Measurements from ENCODE around the gene AK8.

AK8 gene

DNA sequence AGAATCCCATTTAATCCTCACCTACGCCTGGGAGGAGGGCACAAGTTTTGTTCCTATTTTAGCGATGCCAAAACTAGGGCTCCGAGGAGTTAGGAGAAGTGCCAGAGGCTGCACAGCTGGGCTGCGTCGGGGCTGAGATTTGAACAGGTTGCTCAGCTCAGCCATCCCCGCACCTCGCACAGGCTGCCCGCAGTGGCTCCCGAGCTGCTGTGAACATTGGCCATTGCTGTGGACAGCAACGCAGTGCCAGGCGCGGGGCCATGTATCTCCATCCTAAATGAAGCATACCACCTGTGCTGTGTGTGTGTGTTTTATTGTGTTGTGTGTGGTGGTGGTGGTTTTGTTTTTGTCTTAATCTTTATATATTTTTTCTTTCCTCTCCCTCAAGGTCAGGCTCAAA is 52.0 kb downstream of the AK8 start:
- TF ChIP-seq JUND (IDR thresholded peaks at IDR 0.05; ENCODE audit: low read depth) = no peak
- DNase-seq (ENCODE audit: low read depth in 1 of 2, low spot score in 1 of 2) = no peak
- in situ Hi-C loops (cut with HindIII; ENCODE audit: low pct_unique_long_range_greater_than_20kb, low sequenced_read_pairs) = no loop called here

DNA sequence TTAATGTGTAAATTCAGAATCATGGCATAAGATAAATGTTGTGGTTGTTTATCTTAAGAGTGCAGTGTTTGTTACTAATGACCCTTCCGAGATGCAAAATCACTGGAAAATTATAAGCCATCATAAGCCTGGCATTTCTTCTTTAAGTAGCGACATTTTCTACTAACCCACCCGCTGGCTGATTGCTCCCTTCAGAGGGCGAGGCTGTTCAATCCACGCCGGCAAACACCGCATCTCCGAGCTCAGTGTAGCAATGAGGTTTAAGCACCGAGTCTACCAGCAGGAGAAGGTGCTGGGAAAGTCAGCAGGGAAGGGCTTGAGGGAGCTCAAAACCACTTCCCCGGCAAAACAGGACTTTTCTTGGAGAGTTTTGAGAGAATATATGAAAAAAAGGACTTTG is 52.7 kb downstream of the AK8 start:
- TF ChIP-seq JUND (IDR thresholded peaks at IDR 0.05; ENCODE audit: low read depth) = no peak
- no peak for DNase-seq (ENCODE audit: low read depth in 1 of 2, low spot score in 1 of 2)
- in situ Hi-C loops (cut with HindIII; ENCODE audit: low pct_unique_long_range_greater_than_20kb, low sequenced_read_pairs) = no loop called here

DNA sequence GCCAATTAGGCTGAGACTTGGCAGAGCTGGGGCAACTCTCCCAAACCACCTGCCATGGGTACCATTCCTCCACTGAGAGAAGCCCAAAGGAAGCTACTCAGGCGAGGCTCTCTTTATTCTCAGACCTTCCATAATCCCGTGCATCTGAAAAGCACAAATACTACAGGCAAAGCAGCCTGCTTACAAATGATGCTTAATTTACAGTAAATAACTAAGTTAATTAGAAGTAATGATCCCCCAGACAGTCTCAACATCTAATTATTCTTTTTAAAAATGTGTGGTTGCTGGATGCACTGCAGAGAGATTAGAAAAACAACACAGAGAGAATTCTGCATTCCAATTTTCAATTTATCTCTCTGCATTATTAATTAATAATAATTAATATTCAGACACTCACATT is 53.1 kb downstream of the AK8 start:
- no peak for DNase-seq (ENCODE audit: low read depth in 1 of 2, low spot score in 1 of 2)
- TF ChIP-seq JUND (IDR thresholded peaks at IDR 0.05; ENCODE audit: low read depth) = no peak
- in situ Hi-C loops (cut with HindIII; ENCODE audit: low pct_unique_long_range_greater_than_20kb, low sequenced_read_pairs) = no loop called here

DNA sequence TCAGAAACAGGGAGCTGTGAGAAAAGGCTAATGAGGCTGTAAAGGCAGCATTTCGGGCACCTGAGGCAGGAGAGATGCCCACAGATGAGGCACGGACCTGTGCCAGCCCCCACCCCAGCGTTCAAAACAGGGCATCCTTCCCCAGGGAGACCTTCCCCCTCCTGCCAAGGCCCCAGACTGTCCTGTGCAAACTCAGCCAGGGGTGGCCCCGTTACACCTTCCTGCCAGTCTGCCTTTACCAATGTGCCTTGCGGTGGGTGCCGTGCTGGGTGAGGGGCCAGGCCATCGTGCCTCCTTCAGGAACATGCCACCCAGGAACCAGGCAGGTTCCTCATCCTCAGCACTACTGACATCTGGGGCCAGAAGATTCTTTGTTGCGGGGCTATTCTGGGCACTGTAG is 53.9 kb downstream of the AK8 start:
- in situ Hi-C loops (cut with HindIII; ENCODE audit: low pct_unique_long_range_greater_than_20kb, low sequenced_read_pairs) = no loop called here
- DNase-seq (ENCODE audit: low read depth in 1 of 2, low spot score in 1 of 2) = no peak
- TF ChIP-seq JUND (IDR thresholded peaks at IDR 0.05; ENCODE audit: low read depth) = no peak

GRCh38 chr9:132823370-132824145 is 54.5 kb downstream of the AK8 start:
- in situ Hi-C loops (cut with HindIII; ENCODE audit: low pct_unique_long_range_greater_than_20kb, low sequenced_read_pairs) = no loop called here
- peak in 1 of 2 experiments; percentile 26 for DNase-seq (ENCODE audit: low read depth in 1 of 2, low spot score in 1 of 2)
- no peak for TF ChIP-seq JUND (IDR thresholded peaks at IDR 0.05; ENCODE audit: low read depth)

- in situ Hi-C loops (cut with HindIII; ENCODE audit: low pct_unique_long_range_greater_than_20kb, low sequenced_read_pairs) = no loop called here
- no peak for TF ChIP-seq JUND (IDR thresholded peaks at IDR 0.05; ENCODE audit: low read depth)
- no peak for DNase-seq (ENCODE audit: low read depth in 1 of 2, low spot score in 1 of 2)
Observed at GRCh38 chr9:132820169-132820944, 57.7 kb downstream of the AK8 start.

- in situ Hi-C loops (cut with HindIII; ENCODE audit: low pct_unique_long_range_greater_than_20kb, low sequenced_read_pairs) = no loop called here
- TF ChIP-seq JUND (IDR thresholded peaks at IDR 0.05; ENCODE audit: low read depth) = no peak
Observed at GRCh38 chr9:132818588-132818987, 59.5 kb downstream of the AK8 start.

DNA sequence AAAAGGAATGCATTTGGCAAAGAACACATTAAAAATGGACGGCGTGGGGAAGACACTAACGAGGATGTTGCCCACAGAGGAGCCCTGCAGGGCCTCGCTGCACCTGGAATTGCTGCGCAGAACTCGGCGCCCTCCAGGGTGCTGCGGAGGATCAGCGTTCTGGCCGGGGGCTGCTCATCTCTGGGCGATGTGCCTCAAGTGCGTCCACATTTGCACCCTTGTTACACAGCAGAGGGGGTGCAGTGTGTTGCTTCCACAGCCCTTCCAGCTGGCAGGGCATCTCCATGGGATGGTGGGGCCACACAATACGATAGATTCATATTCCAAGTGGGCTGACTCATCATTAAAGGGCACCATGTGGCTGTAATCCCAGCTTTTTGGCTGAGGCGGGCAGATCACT is 63.1 kb downstream of the AK8 start:
- no peak for DNase-seq (ENCODE audit: low read depth in 1 of 2, low spot score in 1 of 2)
- in situ Hi-C loops (cut with HindIII; ENCODE audit: low pct_unique_long_range_greater_than_20kb, low sequenced_read_pairs) = no loop called here
- TF ChIP-seq JUND (IDR thresholded peaks at IDR 0.05; ENCODE audit: low read depth) = no peak

More at GRCh38 chr9:132818588-132818987, 59.5 kb downstream of the AK8 start:
- no peak for DNase-seq (ENCODE audit: low read depth in 1 of 2, low spot score in 1 of 2)

DNA sequence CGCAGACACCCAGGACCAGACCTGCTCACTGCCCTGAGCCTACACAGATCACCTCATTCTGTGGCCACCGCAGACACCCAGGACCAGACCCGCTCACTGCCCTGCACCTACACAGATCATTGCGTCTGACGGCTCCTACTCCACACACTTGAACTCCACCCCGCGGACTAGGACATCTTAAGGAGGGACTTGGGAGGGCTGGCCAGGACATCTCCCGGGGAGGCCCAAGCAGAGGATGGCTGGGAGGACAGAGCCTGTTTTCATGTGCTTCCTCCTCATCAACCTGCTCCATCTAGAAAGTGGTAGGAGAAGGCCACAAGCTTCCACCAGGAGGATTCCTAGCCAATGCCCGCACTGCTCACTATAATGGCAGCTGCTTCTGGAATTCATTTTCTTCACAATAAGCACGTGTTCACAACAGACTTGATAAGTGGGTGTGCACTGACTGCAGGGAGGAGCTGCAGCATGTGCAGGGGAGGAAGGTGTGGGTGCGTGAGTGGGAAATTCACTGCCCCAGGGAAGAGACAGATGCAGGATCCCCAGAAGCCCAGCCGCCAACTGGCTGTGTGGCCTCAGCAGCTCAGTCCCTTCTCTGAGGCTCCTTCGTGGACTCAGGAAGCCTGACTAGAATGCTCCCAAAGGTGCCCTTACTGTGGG is 64.8 kb downstream of the AK8 start:
- in situ Hi-C loops (cut with HindIII; ENCODE audit: low pct_unique_long_range_greater_than_20kb, low sequenced_read_pairs) = no loop called here
- DNase-seq (ENCODE audit: low read depth in 1 of 2, low spot score in 1 of 2) = no peak
- TF ChIP-seq JUND (IDR thresholded peaks at IDR 0.05; ENCODE audit: low read depth) = no peak

DNA sequence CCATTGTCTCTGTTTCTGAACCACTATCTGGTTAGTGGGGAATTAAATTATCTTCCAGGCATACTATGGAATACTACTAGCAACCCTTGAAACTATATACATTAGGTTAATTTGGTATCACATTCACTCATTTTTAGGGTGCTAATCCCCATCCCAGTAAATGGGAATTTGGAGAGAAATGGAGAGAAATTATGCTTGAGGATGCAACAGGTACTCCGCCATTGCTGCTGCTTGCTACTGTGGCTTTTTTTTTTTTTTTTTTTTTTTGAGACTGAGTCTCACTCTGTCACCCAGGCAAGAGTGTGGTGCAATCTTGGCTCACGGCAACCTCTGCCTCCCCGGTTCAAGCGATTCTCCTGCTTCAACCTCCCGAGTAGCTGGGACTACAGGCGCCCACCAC is 66.1 kb downstream of the AK8 start:
- DNase-seq (ENCODE audit: low read depth in 1 of 2, low spot score in 1 of 2) = no peak
- in situ Hi-C loops (cut with HindIII; ENCODE audit: low pct_unique_long_range_greater_than_20kb, low sequenced_read_pairs) = no loop called here
- TF ChIP-seq JUND (IDR thresholded peaks at IDR 0.05; ENCODE audit: low read depth) = no peak

DNA sequence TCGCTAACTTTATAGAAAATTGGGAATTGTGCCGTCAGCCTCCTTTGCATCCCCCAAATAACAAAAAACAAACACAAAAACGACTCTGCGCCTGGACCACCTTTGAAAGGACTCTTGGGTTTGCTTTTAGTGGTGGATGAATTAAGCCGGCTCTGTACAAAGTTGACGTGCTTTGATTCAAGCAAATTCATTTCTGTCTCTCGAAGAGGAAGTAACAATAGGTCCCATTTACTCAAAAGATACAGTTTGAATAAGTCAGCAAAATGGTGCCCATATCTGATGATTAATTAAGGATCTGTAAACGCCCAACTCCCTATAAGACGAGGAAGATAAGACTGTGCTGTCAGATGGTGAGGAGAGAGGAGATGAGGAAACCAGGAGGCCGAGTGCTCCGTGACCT is 67.8 kb downstream of the AK8 start:
- TF ChIP-seq JUND (IDR thresholded peaks at IDR 0.05; ENCODE audit: low read depth) = no peak

GRCh38 chr9:132809677-132810271 is 68.3 kb downstream of the AK8 start:
- DNase-seq (ENCODE audit: low read depth in 1 of 2, low spot score in 1 of 2) = no peak

More for the DNA sequence above, 67.8 kb downstream of the AK8 start:
- in situ Hi-C loops (cut with HindIII; ENCODE audit: low pct_unique_long_range_greater_than_20kb, low sequenced_read_pairs) = no loop called here
- DNase-seq (ENCODE audit: low read depth in 1 of 2, low spot score in 1 of 2) = no peak

More at GRCh38 chr9:132809677-132810271, 68.3 kb downstream of the AK8 start:
- no peak for TF ChIP-seq JUND (IDR thresholded peaks at IDR 0.05; ENCODE audit: low read depth)
- in situ Hi-C loops (cut with HindIII; ENCODE audit: low pct_unique_long_range_greater_than_20kb, low sequenced_read_pairs) = no loop called here
